Inflammatory macrophage treated with lipopolysaccharide for 1 hour (primary cell): ENCODE results near the gene PFKL.
"Not testable (repeated sequence)": the region's sequence is repeated elsewhere in the genome, so short reads cannot be mapped to it uniquely, and the experiment has no call there.

ENCODE experiments used
- DNase-seq, 2 donors: peaks; one replicate each; pipeline ENCODE4 v3.0.0-alpha.2; 2020 to 2022

The PFKL gene

GRCh38 chr21:44295163-44295573, 4.7 kb upstream of the PFKL start:
- no peak for DNase-seq

GRCh38 chr21:44295646-44296045, 4.2 kb upstream of the PFKL start:
- DNase-seq: no peak

GRCh38 chr21:44296103-44296519, 3.7 kb upstream of the PFKL start:
- DNase-seq: no peak

GRCh38 chr21:44296916-44297315, 2.9 kb upstream of the PFKL start:
- no peak for DNase-seq

GRCh38 chr21:44297525-44298290, 2.1 kb upstream of the PFKL start:
- DNase-seq: peak; percentile 97

GRCh38 chr21:44298301-44298700, 1.6 kb upstream of the PFKL start:
- no peak for DNase-seq

GRCh38 chr21:44299085-44299457, 782 bp upstream of the PFKL start:
- no peak for DNase-seq

GRCh38 chr21:44300262-44300959, 558 bp downstream of the PFKL start:
- DNase-seq: peak; percentile 58 to 71

GRCh38 chr21:44301141-44301540, 1.3 kb downstream of the PFKL start:
- DNase-seq: no peak

GRCh38 chr21:44301961-44302406, 2.1 kb downstream of the PFKL start:
- DNase-seq: peak; percentile 13 to 57

GRCh38 chr21:44302573-44303401, 2.9 kb downstream of the PFKL start:
- DNase-seq: not testable (repeated sequence)

GRCh38 chr21:44303490-44303981, 3.7 kb downstream of the PFKL start:
- no peak for DNase-seq

- DNase-seq: no peak
These were observed 4.3 kb downstream of the PFKL start for GRCh38 chr21:44304011-44304616.

GRCh38 chr21:44304877-44305293, 5.0 kb downstream of the PFKL start:
- DNase-seq: peak in 1 of 2 donors; percentile 38

GRCh38 chr21:44305691-44306090, 5.8 kb downstream of the PFKL start:
- no peak for DNase-seq

GRCh38 chr21:44306936-44307704, 7.3 kb downstream of the PFKL start:
- no peak for DNase-seq

- DNase-seq: no peak
These were observed 11.0 kb downstream of the PFKL start for GRCh38 chr21:44310628-44311507.

GRCh38 chr21:44312089-44312488, 12.2 kb downstream of the PFKL start:
- DNase-seq: no peak

- no peak for DNase-seq
These were observed 12.9 kb downstream of the PFKL start for GRCh38 chr21:44312716-44313115.

- DNase-seq: no peak
These were observed 13.6 kb downstream of the PFKL start for GRCh38 chr21:44313451-44313850.

GRCh38 chr21:44314128-44314527, 14.3 kb downstream of the PFKL start:
- DNase-seq: no peak
